HL-60/S4 treated with retinoic acid at 250 ng/mL for 4 days and 3 days (cell line): Measurements from ENCODE around the gene KLHDC4.
"Not testable (repeated sequence)": the region's sequence is repeated elsewhere in the genome, so short reads cannot be mapped to it uniquely, and the experiment has no call there.

Experiments
- in situ Hi-C: fragments of 300-500 bp; cut with MboI; formaldehyde crosslinking; loops from 2 replicates; pipeline ENCODE4 v1.7.0; 2022; ENCODE audit warnings: low sequenced_read_pairs

KLHDC4 gene

GRCh38 chr16:87765776-87766484, at the start of gene KLHDC4:
KLHDC4 (minus strand) TSS chr16:87765986; CDS start chr16:87765890, 96 bp downstream.
- in situ Hi-C loops, result no loop called here

GRCh38 chr16:87815567-87815966, 49.8 kb upstream of the KLHDC4 start:
- in situ Hi-C loops, result no loop called here

DNA sequence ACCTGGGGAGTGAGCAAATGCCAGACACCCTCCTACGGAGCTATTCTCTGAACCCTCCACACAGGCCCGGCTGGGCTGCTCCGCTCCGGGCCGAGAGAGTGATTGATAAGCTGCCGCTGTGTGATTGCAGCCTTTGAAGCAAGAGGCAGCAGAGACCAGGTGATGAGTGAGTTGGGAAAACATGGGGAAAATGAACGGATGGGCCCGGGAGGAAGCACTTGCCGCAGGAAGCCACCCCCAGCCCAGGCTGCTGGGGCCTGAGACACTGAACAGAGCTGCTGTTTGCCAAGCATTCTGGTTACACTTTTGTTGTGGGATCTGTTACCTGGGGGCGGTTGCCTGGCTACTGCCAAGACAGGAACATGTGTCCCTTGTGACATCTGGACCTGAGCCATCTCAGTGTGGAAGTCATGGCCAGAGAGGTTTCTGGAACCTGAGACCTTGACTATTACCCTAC, 46.4 kb upstream of the KLHDC4 start:
- in situ Hi-C loops, result no loop called here

DNA sequence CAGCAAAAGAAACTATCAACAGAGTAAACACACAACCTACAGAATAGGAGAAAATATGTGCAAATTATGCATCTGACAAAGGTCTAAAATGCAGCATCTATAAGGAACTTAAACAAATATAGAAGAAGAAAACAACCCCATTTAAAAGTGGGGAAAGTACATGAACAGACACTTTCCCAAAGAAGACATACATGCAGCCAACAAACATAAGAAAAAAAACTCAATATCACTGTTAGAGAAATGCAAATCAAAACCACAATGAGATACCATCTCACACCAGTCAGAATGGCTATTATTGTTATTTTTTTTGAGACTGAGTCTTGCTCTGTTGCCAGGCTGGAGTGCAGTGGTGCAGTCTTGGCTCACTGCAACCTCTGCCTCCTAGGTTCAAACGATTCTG, 45.7 kb upstream of the KLHDC4 start:
- in situ Hi-C loops, result not testable (repeated sequence)

- in situ Hi-C loops, result no loop called here
Observed at GRCh38 chr16:87809150-87809902, 43.5 kb upstream of the KLHDC4 start.

- in situ Hi-C loops, result no loop called here
Observed at GRCh38 chr16:87808108-87808507, 42.3 kb upstream of the KLHDC4 start.

- in situ Hi-C loops, result no loop called here
Observed at GRCh38 chr16:87806641-87807546, 41.1 kb upstream of the KLHDC4 start.

DNA sequence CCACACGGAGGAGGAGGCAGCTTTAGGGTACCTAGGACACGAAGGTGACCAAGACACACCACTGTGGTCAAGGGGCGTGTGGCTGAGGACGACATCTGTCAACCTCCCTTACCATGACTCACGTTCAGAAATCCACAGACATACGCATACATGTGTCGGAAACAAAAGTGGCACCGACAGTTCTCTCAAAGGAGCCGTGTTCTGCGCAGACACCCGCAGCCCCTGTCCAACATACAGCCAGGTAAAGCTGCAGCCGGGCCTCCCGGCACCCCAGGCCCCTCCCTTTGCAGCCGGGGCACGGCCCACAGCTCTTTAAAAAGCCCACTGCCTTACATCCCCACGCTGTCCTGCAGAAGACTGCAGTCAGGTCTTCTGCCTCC, 40.5 kb upstream of the KLHDC4 start:
- in situ Hi-C loops, result no loop called here

DNA sequence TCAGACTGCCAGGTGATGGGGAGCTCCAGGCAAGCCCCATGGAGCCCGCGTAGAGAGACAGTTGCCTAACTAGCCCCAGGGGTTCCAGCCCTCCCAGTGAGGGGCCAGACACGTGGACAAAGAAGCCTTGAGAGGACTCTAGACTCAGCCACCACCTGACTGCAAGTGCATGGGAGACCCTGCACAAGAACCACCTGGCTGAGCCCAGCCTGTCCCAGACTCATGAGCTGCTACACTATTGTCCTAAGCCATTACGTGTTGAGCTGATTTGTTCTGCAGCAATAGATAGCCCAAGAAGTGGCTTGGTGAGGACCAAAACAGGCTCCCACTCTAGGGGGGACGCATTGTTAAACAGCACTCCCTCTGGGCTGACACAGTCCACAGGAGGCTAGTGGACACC, 37.6 kb upstream of the KLHDC4 start:
- in situ Hi-C loops, result no loop called here

- in situ Hi-C loops, result no loop called here
Observed at GRCh38 chr16:87802670-87803069, 36.9 kb upstream of the KLHDC4 start.

DNA sequence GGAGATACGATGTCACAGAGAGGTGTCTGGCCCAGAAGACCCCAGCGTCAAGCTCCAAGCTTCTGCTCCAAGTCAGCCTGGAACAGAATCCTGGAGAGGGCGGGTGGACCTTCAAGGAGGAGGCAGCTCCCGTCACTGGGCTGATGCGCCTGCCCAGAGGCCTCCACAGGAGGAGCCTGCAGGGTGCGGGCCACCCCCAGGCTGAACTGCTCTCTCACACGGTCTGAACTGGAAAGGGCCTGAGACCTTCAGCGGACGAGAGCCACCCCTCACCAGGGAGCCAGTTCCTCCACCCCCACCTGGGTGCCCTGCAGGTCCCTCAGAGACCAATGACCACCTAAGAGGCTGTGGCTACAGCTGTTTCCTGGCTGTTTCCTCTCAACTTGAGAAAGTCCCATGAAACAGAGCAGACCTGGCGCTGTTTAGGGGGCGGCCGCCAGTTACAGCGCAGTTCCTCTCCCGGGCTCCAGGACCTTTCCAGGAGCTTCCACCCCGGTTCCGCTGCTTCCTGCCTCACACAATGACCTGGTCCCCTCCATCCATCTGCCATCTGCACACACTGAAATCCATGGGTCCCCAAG, 36.0 kb upstream of the KLHDC4 start:
- in situ Hi-C loops, result no loop called here

DNA sequence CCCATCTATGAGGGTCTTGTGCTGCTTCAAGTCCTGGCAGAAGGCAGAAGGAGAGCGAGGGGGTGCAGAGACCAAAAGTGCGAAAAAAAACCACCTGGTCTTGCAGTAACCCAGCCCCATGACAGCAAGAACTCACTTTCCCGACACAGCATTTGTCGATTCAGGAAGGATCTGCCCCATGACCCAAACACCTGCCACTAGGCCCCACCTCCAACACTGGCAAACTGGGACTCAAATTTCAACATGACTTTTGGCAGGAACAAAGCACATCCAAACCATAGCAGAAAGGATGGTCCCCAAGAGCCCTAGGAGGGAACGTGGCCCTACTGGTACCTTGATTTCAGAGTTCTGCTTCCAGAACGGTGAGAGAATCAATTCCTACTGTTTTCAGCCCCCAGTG, 34.7 kb upstream of the KLHDC4 start:
- in situ Hi-C loops, result no loop called here

GRCh38 chr16:87795336-87795735, 29.6 kb upstream of the KLHDC4 start:
- in situ Hi-C loops, result no loop called here

GRCh38 chr16:87794485-87795078, 28.8 kb upstream of the KLHDC4 start:
- in situ Hi-C loops, result no loop called here

DNA sequence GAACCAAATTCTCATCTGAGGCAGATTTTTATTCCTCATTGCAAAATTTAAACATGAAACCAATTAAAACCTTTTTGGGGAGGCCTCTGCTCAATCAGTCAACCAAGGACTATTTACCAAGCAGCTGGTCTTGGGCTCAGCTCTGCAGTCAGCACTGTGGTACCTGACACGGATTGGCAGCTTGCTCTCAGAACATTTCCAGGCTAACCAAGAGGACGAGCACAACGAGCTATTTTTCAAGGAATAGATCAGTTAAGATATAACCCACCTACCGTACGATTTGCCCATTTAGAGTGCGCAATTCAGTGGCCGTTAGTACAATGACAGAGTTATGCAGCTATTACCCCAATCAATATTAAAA, 26.4 kb upstream of the KLHDC4 start:
- in situ Hi-C loops, result no loop called here

DNA sequence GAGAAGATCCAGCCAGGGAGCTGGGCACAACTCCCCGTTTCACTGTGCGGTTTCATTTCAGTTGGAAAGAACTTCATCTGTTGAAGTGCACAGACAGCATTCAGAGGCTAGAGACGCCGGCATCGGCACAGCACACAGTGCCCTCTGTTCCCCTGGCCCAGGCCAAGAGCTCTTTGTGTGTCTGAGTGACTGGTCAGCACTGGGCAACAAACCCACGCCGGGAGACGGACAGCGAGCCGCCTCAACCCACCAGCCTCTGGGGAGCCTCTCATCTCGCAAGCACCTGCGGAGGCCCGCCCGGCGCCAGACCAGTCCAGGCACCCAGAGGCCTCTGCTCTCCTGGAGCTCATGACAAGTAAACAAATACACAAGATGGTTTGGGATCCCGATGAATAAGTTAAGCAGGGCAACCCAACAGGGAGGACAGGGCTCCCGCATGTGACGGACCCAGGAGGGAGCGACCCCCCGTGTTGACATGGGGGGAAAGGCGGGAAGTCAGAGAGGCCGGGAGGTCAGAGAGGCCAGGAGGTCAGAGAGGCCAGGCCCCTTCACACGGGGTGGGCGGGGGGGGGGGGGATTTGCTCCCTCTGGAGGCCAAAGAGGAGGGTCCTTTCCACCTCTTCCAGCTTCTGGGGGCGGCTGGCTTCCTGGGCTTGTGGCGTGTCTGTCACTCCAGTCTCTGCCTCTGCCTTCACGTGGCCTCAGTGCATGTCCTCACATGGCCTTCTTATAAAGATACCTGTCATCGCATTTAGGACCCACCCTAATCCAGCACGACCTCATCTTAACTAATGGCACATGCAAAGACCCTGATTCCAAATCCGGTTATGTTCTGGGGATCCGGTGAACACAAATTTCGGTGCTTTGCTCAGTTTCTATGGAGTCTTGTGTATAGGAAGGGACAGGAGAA, 25.8 kb upstream of the KLHDC4 start:
- in situ Hi-C loops, result no loop called here

DNA sequence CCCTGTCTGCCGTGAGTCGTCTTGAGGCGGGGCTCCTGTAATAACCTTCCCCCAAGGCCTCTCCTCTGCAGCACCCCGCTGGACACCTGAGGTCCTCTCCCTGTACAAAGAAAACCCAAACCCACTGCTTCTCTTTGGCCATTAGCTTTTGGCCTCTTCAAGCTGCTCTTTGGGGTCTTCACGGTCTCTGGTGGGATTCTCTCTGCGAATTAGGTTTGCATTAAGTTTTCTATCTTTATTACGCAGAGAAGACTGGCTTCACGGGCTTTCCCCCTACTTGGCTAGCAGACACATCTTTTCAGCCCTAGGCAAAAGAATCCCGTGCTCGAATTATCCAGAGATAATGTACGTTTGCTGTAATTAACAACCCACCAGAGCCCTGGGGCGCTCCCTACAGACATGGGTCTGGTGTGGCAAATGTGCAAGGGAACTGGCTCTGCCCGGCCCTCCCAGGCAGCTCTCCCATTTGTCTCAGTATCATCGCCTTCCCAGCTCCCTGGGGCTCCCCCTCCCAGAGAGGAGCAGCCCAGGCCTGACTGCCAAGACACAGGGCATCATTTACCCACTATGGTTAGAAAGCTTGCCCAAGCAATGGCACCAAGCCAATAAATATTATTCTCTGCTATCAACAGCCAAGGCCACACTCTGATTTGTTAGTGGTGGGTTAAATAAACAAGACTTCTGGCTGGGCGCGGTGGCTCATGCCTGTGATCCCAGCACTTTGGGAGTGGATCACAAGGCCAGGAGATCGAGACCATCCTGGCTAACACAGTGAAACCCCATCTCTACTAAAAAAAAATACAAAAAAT, 24.7 kb upstream of the KLHDC4 start:
- in situ Hi-C loops, result no loop called here

- in situ Hi-C loops, result no loop called here
Observed at GRCh38 chr16:87789437-87790291, 23.9 kb upstream of the KLHDC4 start.
